PFSK-1 (cell line): ENCODE data around the gene TNP1.

ENCODE experiments used
- FOXP2 ChIP-seq: optimal IDR thresholded peaks from 2 replicates; pipeline ENCODE3; 2011; ENCODE audit warnings: borderline replicate concordance, control low read depth, inconsistent platforms; ENCODE audit not compliant: insufficient read depth; ENCODE audit errors: extremely low read length, extremely low read depth
- POLR2AphosphoS5 ChIP-seq: IDR thresholded peaks from 2 replicates; pipeline ENCODE4 v1.6.1; 2012; ENCODE audit warnings: low read depth, mild to moderate bottlenecking, control low read depth, low read length, moderate library complexity
- REST ChIP-seq, 2 experiments: IDR thresholded peaks; 2 replicates each; pipeline versions ENCODE4 v1.6.1 to v1.8.0; 2011 to 2012; ENCODE audit warnings: low read depth in 2 of 2, low read length in 2 of 2, control low read depth in 1 of 2, inconsistent platforms in 1 of 2, mild to moderate bottlenecking in 1 of 2, moderate library complexity in 1 of 2; ENCODE audit not compliant: insufficient read depth in 1 of 2
- SIN3A ChIP-seq: IDR thresholded peaks from 2 replicates; pipeline ENCODE4 v1.6.1; 2012; ENCODE audit warnings: mild to moderate bottlenecking, low read length, moderate library complexity, borderline replicate concordance; ENCODE audit not compliant: insufficient read depth
- TAF1 ChIP-seq: IDR thresholded peaks from 2 replicates; pipeline ENCODE4 v1.6.1; 2012; ENCODE audit warnings: low read length, control low read depth, borderline replicate concordance; ENCODE audit not compliant: insufficient read depth

GRCh38 chr2:216879727-216880508 lies 20.1 kb upstream of the TNP1 start:
- TF ChIP-seq REST (IDR thresholded peaks at IDR 0.05; ENCODE audit: insufficient read depth in 1 of 2, low read depth in 2 of 2, low read length in 2 of 2) (no peak), TAF1 (no peak), POLR2AphosphoS5 (no peak), SIN3A (no peak), FOXP2 (no peak)
